ENCODE results near the gene ETV3. TPM values are rescaled to one million over a fixed set of nuclear protein-coding genes. Genes with fewer than 3 reads are reported as not detected.

Gene ETV3
- total RNA-seq, 3 donors from 2014 or later: 20.0 to 28.0 (median 22.0) TPM

GRCh38 chr1:157134442-157134841 lies 3.8 kb downstream of the ETV3 start:
- no peak for DNase-seq (ENCODE audit: low spot score in 2 of 2)
- Histone ChIP-seq H3K36me3 (no peaks in the 10 kb centered on the region), H3K4me3 (no peak overlapping the region), H3K9me3 (no peaks in the 10 kb centered on the region), H3K27me3 (no peaks in the 10 kb centered on the region), H3K27ac (peak overlapping the region in 1 of 2 donors; percentile 37), H3K4me1 (peaks cover 0 to 21% of the 10 kb centered on the region in 2 donors)
- no peak for TF ChIP-seq POLR2A (IDR thresholded peaks at IDR 0.05)
- no peak for TF ChIP-seq CTCF (IDR thresholded peaks at IDR 0.05)
- no peak for TF ChIP-seq POLR2AphosphoS5 (IDR thresholded peaks at IDR 0.05)
- intact Hi-C loops (cut with DNase I; ENCODE audit: low total_unique reads): no loop called here

- H3K4me1 ChIP-seq: peaks cover 0 to 21% of the 10 kb centered on the region in 2 donors
- peak overlapping the region; percentile 2 to 13 for H3K27ac ChIP-seq
- no peak for DNase-seq (ENCODE audit: low spot score in 2 of 2)
- H3K4me3 ChIP-seq: no peak overlapping the region
- TF ChIP-seq CTCF (IDR thresholded peaks at IDR 0.05) (no peak), POLR2A (IDR thresholded peaks at IDR 0.05) (no peak), POLR2AphosphoS5 (IDR thresholded peaks at IDR 0.05) (no peak)
- H3K9me3 ChIP-seq: no peaks in the 10 kb centered on the region
- intact Hi-C loops (cut with DNase I; ENCODE audit: low total_unique reads): no loop called here
- H3K27me3 ChIP-seq: no peaks in the 10 kb centered on the region
- H3K36me3 ChIP-seq: no peaks in the 10 kb centered on the region
Measured at GRCh38 chr1:157133426-157133825, 4.8 kb downstream of the ETV3 start.

GRCh38 chr1:157132616-157133167 lies 5.5 kb downstream of the ETV3 start:
- no peak for TF ChIP-seq CTCF (IDR thresholded peaks at IDR 0.05)
- no peak for TF ChIP-seq POLR2A (IDR thresholded peaks at IDR 0.05)
- TF ChIP-seq POLR2AphosphoS5 (IDR thresholded peaks at IDR 0.05): peak in 1 of 3 donors; percentile 31
- intact Hi-C loops (cut with DNase I; ENCODE audit: low total_unique reads): no loop called here
- Histone ChIP-seq H3K4me1 (peaks cover 0 to 21% of the 10 kb centered on the region in 2 donors), H3K9me3 (no peaks in the 10 kb centered on the region), H3K27me3 (no peaks in the 10 kb centered on the region), H3K27ac (peak overlapping the region; percentile 72 to 77), H3K4me3 (no peak overlapping the region), H3K36me3 (no peaks in the 10 kb centered on the region)
- no peak for DNase-seq (ENCODE audit: low spot score in 2 of 2)

GRCh38 chr1:157132111-157132510 lies 6.1 kb downstream of the ETV3 start:
- H3K4me1 ChIP-seq: peaks cover 0 to 21% of the 10 kb centered on the region in 2 donors
- intact Hi-C loops (cut with DNase I; ENCODE audit: low total_unique reads): no loop called here
- H3K4me3 ChIP-seq: no peak overlapping the region
- H3K27ac ChIP-seq: peak overlapping the region; percentile 72 to 77
- no peaks in the 10 kb centered on the region for H3K9me3 ChIP-seq
- TF ChIP-seq CTCF (IDR thresholded peaks at IDR 0.05): no peak
- no peak for TF ChIP-seq POLR2A (IDR thresholded peaks at IDR 0.05)
- no peak for TF ChIP-seq POLR2AphosphoS5 (IDR thresholded peaks at IDR 0.05)
- H3K27me3 ChIP-seq: no peaks in the 10 kb centered on the region
- H3K36me3 ChIP-seq: no peaks in the 10 kb centered on the region
- no peak for DNase-seq (ENCODE audit: low spot score in 2 of 2)

- Histone ChIP-seq H3K36me3 (no peaks in the 10 kb centered on the region), H3K4me3 (no peak overlapping the region), H3K27ac (peak overlapping the region in 1 of 2 donors; percentile 17), H3K27me3 (no peaks in the 10 kb centered on the region), H3K4me1 (peaks cover 0 to 15% of the 10 kb centered on the region in 2 donors), H3K9me3 (no peaks in the 10 kb centered on the region)
- intact Hi-C loops (cut with DNase I; ENCODE audit: low total_unique reads): no loop called here
- no peak for DNase-seq (ENCODE audit: low spot score in 2 of 2)
- TF ChIP-seq CTCF (IDR thresholded peaks at IDR 0.05) (no peak), POLR2A (IDR thresholded peaks at IDR 0.05) (no peak), POLR2AphosphoS5 (IDR thresholded peaks at IDR 0.05) (no peak)
Measured at GRCh38 chr1:157131281-157131680, 6.9 kb downstream of the ETV3 start.
